Dermis microvascular lymphatic vessel endothelial cell (primary cell): Measurements from ENCODE around the gene CCL17. TPM values are rescaled to one million over a fixed set of nuclear protein-coding genes. Genes with fewer than 3 reads are reported as not detected.

ENCODE experiments used
- DNase-seq, 2 donors: peaks; one replicate each; pipeline versions ENCODE4 v3.0.0 to v3.0.0-alpha.2; 2010; ENCODE audit warnings: low read depth in 2 of 2
- total RNA-seq: library from RNA; depleted of rRNA; stranded (reverse); fragments of >200 nt; gene quantifications from 2 replicates; pipeline ENCODE4 v1.2.1, GENCODE V29; 2014

CCL17 gene
- total RNA-seq, 1 donor from 2014 or later: not detected

DNA sequence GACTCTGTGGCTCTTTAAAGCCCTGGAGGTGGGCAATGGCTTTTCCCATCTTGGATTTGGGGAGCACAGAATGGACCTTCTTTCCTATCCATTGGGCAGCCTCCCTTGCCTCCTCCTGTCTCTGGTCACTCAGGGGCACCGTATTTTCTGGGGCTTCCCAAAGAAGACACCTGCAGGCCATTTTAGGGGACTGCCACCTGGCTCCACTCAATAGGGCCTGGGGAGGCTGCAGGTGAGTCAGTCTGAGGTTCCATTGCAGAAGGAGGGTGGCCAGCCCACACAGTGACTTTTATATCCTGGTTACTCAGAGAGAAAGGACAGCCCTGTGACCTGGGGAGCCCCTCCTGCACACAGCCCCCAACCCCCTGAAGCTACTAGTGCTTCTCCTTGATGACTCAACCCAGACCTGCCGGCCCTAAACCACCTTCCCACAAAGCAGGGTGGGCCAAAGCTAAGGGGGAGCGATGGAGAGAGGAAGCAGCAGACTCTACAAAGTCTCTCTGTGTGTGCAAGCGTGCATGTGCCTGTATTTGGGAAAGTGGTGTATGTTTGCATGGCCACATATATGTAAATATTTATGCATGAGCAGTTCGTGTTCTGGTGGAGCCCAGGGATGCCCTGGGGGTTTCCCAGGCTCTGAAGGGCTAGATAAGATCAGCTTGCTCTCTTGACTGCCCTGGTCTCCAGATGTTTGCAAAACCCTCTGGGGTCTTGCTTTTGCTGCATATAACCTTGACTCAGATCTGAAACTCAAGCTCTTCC is 27.3 kb upstream of the CCL17 start:
- no peak for DNase-seq

DNA sequence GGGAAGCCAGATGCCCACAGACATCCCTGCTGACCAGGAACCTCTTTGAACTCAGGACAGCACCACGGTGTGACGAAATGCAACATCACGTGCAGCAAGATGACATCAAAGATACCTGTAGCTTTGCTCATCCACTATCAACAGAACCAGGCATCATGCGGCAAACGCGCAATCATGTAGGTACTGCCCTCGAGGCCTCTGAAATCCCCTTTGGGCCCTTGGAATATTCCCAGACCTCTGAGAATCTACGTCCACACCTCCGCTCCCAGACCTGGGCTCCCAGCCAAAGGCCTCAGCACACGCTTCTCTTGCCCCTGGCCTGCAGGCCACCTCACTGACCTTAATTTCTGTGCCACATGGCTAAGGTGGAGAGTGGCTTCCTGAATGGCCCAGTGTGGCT is 25.0 kb upstream of the CCL17 start:
- DNase-seq: peak; percentile 30 to 49

DNA sequence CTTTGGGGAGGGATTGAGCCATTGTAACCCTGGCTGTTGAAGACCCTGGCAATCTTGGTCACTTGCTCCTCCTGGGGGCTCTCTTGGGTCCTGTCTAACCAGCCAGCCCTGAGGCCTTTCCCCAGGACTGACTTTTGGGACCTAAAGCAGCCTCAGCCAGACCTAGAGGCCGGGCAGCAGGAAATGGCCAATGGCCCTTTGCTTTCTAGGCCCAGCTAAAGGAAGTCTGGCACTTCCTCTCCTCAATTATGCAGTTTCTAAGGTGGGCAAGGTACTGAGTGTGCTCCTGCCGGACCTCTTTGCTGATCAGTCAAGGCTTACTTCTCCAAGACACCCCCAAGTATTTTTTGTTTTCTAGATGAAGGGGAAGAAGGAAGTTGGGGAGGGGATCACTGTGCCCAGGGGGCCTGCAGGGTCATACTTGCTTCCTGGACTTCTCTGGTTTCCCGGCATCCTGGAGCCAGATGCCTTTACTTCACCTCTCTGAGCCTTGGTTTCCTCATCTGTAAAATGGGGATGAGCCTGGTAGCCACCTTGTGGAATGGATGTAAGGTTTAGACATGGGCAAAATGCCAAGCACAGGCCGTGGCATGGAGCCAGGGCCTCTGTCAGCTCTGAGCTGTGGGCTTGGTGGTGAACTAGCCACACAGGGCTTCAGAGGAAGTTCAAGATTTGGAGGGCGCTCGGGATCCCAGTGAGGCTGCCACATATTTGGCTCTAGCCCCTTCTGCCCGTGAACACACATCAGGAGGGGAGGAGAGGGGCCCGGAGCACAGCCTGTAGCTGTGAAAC is 23.7 kb upstream of the CCL17 start:
- DNase-seq: peak; percentile 51 to 74

DNA sequence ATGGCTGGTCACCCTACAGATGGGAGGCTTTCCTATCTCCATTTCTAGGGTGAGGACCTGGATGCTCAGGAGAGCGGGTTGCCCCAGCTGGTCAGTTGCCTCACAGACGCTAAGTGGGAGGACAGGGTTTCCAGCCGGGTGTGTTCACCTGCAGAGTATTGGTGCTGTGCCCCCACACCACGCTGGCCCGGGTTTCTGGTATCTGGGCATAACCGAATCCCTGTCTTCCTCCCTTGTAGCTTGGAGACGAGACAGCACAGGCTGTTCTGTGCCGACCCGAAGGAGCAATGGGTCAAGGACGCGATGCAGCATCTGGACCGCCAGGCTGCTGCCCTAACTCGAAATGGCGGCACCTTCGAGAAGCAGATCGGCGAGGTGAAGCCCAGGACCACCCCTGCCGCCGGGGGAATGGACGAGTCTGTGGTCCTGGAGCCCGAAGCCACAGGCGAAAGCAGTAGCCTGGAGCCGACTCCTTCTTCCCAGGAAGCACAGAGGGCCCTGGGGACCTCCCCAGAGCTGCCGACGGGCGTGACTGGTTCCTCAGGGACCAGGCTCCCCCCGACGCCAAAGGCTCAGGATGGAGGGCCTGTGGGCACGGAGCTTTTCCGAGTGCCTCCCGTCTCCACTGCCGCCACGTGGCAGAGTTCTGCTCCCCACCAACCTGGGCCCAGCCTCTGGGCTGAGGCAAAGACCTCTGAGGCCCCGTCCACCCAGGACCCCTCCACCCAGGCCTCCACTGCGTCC is 22.6 kb upstream of the CCL17 start:
- no peak for DNase-seq

DNA sequence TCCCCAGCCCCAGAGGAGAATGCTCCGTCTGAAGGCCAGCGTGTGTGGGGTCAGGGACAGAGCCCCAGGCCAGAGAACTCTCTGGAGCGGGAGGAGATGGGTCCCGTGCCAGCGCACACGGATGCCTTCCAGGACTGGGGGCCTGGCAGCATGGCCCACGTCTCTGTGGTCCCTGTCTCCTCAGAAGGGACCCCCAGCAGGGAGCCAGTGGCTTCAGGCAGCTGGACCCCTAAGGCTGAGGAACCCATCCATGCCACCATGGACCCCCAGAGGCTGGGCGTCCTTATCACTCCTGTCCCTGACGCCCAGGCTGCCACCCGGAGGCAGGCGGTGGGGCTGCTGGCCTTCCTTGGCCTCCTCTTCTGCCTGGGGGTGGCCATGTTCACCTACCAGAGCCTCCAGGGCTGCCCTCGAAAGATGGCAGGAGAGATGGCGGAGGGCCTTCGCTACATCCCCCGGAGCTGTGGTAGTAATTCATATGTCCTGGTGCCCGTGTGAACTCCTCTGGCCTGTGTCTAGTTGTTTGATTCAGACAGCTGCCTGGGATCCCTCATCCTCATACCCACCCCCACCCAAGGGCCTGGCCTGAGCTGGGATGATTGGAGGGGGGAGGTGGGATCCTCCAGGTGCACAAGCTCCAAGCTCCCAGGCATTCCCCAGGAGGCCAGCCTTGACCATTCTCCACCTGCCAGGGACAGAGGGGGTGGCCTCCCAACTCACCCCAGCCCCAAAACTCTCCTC is 21.9 kb upstream of the CCL17 start:
- no peak for DNase-seq

DNA sequence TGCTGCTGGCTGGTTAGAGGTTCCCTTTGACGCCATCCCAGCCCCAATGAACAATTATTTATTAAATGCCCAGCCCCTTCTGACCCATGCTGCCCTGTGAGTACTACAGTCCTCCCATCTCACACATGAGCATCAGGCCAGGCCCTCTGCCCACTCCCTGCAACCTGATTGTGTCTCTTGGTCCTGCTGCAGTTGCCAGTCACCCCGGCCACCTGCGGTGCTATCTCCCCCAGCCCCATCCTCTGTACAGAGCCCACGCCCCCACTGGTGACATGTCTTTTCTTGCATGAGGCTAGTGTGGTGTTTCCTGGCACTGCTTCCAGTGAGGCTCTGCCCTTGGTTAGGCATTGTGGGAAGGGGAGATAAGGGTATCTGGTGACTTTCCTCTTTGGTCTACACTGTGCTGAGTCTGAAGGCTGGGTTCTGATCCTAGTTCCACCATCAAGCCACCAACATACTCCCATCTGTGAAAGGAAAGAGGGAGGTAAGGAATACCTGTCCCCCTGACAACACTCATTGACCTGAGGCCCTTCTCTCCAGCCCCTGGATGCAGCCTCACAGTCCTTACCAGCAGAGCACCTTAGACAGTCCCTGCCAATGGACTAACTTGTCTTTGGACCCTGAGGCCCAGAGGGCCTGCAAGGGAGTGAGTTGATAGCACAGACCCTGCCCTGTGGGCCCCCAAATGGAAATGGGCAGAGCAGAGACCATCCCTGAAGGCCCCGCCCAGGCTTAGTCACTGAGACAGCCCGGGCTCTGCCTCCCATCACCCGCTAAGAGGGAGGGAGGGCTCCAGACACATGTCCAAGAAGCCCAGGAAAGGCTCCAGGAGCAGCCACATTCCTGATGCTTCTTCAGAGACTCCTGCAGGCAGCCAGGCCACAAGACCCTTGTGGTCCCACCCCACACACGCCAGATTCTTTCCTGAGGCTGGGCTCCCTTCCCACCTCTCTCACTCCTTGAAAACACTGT is 21.0 kb upstream of the CCL17 start:
- DNase-seq: no peak

DNA sequence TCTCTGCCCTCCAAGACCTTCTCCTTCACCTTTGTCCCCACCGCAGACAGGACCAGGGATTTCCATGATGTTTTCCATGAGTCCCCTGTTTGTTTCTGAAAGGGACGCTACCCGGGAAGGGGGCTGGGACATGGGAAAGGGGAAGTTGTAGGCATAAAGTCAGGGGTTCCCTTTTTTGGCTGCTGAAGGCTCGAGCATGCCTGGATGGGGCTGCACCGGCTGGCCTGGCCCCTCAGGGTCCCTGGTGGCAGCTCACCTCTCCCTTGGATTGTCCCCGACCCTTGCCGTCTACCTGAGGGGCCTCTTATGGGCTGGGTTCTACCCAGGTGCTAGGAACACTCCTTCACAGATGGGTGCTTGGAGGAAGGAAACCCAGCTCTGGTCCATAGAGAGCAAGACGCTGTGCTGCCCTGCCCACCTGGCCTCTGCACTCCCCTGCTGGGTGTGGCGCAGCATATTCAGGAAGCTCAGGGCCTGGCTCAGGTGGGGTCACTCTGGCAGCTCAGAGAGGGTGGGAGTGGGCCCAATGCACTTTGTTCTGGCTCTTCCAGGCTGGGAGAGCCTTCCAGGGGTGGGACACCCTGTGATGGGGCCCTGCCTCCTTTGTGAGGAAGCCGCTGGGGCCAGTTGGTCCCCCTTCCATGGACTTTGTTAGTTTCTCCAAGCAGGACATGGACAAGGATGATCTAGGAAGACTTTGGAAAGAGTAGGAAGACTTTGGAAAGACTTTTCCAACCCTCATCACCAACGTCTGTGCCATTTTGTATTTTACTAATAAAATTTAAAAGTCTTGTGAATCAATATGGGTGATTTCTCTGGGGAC is 20.1 kb upstream of the CCL17 start:
- no peak for DNase-seq

DNA sequence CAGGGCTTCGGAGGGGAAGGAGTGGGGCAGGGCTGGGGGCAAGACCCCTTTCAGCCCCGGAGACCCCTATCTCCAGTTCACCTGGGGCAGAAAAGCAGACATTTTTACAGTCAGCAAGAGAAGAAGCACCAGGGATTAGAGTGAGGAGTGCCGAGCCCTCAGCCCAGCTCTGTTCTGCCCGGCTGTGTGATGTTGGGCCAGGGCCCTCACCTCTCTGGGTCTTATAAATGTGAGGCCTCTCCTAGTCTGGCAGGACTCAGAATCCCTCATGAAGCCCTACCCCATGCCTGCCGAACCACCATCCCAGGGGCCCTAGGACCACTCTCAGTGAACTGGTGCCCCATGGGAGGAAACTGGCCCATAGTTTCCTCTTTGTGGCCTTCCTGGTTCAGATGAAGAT is 19.5 kb upstream of the CCL17 start:
- no peak for DNase-seq

DNA sequence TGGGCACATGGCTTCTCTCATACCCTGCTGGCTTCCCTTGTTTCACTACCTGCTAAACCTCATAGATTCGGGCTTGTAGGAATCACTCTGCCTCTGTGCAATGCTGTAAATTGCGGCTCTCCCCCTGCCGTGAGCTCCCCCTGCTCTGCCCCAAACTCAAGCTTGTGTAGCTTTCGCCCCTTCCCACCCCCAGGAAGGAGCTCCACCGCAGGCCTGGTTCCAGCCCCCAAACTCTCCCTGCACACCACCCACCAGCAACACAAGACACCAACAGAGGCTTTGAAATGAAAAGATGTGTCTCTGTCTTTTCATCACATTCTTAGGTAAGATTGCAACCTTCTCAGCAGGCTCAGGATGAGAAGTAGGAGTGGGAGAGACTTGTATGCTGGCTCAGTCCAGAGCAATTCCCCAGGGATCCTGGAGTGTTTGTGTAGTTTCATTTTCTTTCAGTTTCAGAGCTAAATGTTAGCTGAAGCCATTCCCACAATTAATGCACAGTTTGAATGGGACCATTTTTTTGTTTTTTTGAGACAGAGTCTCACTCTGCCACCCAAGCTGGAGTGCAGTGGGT is 18.1 kb upstream of the CCL17 start:
- no peak for DNase-seq

DNA sequence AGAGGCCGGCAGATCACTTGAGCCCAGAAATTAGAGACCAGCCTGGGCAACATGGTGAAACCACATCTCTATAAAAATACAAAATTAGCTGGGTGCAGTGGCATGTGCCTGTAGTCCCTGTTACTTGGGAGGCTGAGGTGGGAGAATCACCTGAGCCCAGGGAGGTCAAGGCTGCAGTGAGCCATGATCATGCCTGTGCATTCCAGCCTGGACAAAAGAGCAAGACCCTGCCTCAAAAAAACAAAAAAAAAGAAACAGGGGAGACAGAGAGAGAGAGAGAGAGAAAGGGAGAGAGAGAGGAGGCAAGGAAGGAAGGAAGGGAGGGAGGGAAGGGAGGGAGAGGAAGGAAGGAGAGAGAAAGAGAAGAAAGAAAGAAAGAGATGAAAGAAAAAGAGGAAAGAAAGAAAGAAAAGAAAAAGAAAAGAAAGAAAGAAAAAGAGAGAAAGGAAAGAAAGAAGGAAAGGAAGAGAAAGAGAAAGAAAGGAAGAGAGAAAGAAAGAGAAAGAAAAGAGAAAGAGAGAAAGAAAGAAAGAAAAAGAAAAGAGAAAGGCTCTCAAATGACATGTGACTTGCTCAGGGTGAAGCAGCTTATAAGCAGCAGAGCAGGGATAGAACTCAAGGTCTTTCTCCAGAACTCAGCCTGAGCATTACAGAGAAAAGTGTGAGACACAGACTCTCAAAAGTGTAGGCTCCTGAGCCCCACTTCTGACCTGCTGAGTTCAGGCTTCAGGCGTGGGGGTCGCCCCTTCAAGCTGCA is 16.8 kb upstream of the CCL17 start:
- no peak for DNase-seq

DNA sequence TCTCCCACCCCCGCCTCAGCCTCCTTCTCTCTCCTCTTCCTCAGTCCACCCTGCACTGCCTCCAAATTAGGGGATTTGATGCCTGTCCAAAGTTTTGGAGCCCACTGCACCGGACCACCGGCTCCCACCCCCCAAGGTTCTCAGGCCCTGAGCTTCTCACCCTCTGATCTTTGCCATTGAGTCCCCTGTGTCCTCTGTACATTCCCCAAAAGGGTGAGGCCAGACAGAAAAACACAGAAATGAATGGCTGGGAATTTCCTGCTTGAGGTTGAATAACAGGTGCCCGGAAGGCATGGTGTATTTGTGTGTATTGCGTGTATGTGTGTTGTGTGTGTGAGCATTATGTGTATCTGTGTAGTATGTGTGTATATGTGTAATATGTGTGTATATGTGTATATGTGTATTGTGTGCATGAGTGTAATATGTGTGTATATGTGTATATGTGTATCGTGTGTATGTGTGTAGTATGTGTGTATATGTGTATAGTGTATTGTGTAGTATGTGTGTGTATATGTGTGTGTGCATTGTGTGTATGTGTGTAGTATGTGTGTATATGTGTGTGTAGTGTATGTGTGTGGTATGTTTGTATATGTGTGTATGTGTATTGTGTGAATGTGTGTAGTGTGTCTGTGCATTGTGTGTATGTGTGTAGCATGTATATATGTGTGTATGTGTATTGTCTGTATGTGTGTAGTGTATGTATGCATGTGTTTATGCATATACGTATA is 16.0 kb upstream of the CCL17 start:
- DNase-seq: peak; percentile 74 to 79

DNA sequence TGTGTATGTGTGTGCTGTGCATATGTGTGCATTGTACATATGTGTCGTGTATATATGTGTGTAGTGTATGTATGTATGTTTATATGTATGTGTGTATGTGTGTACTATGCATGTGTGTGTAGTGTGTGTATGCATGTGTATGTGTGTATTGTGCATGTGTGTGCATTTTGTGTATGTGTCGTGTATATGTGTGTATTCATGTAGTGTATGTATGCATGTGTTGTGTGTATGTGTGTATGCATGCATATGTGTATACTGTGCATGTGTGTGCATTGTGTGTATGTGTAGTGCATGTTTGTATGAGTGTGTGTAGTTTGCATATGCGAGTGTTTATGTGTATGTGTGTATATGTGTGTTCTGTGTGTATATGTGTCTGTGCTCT is 15.5 kb upstream of the CCL17 start:
- DNase-seq: no peak

DNA sequence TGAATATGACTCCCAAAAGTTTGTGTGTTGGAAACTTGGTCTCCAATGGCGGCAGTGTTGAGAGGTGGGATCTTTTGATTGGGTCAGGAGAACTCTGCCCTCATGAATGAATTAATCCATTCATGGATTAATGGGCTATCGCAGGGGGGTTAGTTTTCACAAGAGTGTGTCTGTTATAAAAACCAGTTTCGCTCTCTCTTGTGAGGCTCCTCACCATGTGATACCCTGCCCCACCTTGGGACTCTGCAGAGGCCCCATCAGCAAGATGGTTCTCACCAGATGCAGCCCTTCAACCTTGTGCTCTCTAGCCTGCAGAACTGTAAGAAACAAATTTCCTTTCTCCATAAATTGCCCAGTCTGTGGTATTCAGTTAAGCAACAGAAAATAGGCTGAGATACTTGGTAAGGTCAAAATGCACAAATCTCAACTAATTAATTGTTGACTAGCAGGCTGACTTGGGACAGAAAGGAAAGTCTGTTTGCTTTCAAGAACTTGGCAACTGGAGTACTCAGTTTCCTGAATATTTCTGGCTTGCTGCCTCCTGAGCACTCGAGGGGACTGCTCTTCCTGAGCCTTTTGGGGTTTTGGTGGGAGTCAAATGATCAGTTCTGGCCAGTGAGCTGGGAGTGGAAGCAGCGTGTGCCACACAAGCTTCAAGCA is 13.8 kb upstream of the CCL17 start:
- peak in 1 of 2 donors; percentile 73 for DNase-seq

DNA sequence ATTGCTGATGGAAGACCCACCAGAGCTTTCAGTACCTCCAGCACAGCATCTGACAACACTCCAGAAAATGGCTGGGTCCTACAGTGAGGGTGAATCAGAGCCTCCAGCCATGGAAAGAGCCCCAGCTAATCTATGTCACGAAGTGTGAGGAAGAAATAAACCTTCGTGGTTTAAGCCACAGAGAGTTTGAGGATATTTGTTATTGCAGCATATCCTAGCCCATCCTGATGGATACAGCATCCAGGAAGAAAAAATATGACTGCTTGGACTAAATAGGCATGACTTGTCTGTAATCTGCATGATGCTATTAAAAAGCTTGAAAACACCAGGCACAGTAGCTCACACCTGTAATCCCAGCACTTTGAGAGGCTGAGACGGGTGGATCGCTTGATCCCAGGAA is 13.3 kb upstream of the CCL17 start:
- no peak for DNase-seq

DNA sequence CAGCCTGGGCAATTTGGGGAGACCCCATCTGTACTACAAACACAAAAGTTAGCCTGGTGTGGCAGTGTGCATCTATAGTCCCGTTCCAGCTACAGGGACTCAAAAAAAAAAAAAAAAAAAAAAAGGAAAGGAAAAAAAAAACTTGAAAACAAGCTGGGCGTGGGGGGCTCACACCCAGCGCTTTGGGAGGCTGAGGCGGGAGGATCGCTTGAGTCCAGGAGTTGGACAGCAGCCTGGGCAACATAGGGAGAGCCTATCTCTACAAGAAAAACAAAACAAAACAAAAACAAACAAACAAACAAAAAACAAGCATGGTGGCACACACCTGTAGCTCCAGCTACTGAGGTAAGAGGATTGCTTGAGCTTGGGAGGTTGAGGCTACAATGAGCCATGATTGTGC is 12.9 kb upstream of the CCL17 start:
- no peak for DNase-seq

DNA sequence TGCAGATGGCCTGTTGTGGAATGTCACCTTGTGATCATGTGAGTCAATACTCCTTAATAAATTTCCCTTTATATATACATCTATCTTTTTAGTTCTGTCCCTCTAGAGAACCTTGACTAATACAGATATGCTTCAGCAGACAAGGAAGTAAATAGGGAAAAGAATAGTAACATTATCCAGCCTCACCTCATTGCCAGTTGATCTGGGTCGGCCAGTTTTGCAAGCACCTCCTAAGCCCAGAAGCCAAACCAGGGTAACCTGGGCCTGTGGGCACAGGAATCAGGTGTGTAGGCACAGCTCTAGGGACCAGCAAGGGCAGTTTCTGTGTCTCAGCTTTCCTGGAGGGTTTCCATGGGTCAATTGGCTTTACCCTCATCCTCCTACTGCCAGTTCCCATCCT is 11.9 kb upstream of the CCL17 start:
- no peak for DNase-seq

DNA sequence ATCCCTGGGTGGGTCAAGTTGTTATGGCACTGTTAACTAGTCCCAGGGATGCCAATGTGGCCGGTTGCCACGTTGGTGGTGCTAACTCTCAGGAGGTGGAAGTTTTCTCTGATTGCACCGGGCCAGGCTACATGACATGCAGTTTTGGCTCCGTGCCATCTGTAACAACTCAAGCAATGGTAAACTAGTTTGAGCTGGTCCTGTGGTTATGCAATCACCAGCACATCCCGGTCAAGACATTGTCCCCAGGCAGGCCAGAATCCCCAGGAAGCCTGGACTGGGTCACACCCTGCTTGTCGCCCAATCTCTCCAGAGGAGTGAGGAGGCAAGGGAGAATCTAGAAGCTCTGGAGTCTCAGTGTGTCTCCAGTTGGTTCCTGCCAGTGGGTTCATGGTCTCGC is 10.1 kb upstream of the CCL17 start:
- DNase-seq: peak in 1 of 2 donors; percentile 29
